ENCODE data around the gene KCNT1. TPM values are rescaled to one million over a fixed set of nuclear protein-coding genes. Genes with fewer than 3 reads are reported as not detected.

Gene KCNT1
- total and polyA plus RNA-seq, 2 experiments from 2014 or later = 0.27 TPM; not detected in 1

DNA sequence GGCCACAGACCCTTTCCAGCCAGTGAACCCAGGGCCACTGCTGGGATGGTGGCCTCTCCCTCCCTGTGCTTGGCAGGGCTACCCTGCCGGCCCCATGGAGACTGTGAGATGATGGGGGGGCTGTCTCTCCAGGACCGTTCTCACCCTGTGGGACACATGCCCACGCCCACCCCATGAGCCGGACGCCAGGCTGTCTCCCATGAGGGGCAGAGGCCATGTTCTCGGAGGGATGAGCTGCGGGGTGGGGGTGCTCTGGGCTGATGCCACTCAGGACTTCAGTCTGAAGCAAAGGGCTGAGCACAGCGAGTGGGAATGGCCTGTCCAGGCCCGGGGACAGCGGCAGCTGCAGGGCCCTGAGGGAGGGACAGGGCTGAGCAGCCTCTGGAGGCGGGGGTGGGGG, 88.9 kb downstream of the KCNT1 start:
- Histone ChIP-seq H4K20me1 (ENCODE audit: insufficient read depth, poor library complexity, severe bottlenecking) (no peaks in the 10 kb centered on the region), H3K4me2 (no peak overlapping the region), H3K79me2 (no peaks in the 10 kb centered on the region), H3K27ac (no peak overlapping the region), H3K4me3 (no peak overlapping the region), H3K9me3 (ENCODE audit: low read depth) (no peaks in the 10 kb centered on the region), H3K27me3 (no peaks in the 10 kb centered on the region), H2AFZ (no peak overlapping the region), H3K4me1 (ENCODE audit: insufficient read depth) (no peaks in the 10 kb centered on the region), H3K9me2 (replicated peaks; ENCODE audit: insufficient read depth) (no peaks in the 10 kb centered on the region), H3K36me3 (replicated peaks; ENCODE audit: insufficient read depth, low read depth) (no peaks in the 10 kb centered on the region)
- 88% methylated on average over 11 of the region's 11 CpGs for WGBS (ENCODE audit: low lambda C conversion rate, missing lambda C conversion rate)
- DNase-seq (ENCODE audit: low spot score) = no peak
- TF ChIP-seq EZH2 (IDR thresholded peaks at IDR 0.05; ENCODE audit: borderline replicate concordance) (no peak), EZH2phosphoT487 (IDR thresholded peaks at IDR 0.05; ENCODE audit: low read depth, severe bottlenecking, unreplicated experiment) (no peak)
- TF ChIP-seq, protein P1, sequence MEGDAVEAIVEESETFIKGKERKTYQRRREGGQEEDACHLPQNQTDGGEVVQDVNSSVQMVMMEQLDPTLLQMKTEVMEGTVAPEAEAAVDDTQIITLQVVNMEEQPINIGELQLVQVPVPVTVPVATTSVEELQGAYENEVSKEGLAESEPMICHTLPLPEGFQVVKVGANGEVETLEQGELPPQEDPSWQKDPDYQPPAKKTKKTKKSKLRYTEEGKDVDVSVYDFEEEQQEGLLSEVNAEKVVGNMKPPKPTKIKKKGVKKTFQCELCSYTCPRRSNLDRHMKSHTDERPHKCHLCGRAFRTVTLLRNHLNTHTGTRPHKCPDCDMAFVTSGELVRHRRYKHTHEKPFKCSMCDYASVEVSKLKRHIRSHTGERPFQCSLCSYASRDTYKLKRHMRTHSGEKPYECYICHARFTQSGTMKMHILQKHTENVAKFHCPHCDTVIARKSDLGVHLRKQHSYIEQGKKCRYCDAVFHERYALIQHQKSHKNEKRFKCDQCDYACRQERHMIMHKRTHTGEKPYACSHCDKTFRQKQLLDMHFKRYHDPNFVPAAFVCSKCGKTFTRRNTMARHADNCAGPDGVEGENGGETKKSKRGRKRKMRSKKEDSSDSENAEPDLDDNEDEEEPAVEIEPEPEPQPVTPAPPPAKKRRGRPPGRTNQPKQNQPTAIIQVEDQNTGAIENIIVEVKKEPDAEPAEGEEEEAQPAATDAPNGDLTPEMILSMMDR (IDR thresholded peaks at IDR 0.05; ENCODE audit: poor library complexity) = no peak

DNA sequence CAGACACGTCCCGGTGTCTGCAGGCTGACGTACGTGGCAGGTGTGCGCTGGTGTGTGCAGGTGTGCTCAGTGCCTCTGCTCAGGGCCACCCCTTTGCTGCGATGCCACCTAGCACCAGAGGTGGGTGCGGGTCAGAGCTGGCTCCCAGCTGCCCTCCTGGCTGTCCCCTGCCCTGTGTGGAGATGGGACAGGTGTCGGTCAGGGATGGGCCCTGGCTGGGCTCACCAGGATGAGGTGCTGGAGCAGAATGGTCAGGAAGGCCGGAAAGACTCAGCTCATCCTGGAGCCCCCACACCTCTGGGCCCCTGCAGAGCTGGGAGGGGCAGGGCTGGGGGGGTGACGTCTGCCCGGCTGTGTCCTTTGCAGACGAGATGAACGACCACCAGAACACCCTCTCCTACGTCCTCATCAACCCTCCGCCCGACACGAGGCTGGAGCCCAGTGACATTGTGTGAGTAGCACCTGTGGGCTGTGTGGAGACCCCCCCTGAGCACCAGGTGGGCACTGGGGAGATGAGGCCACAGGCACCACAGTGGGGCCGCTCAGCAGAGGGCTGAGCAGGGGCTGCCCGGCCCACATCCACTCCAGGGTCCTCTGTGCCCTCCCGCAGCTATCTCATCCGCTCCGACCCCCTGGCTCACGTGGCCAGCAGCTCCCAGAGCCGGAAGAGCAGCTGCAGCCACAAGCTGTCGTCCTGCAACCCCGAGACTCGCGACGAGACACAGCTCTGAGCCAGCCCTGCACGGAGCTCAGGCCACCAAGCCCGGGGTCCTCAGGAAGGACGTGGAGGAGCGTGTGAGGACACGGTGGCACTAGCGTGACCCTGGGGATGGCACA, 89.7 kb downstream of the KCNT1 start:
- 86% methylated on average over 35 of the region's 35 CpGs for WGBS (ENCODE audit: low lambda C conversion rate, missing lambda C conversion rate)
- DNase-seq (ENCODE audit: low spot score) = no peak
- H3K27me3 ChIP-seq = no peaks in the 10 kb centered on the region
- no peak overlapping the region for H2AFZ ChIP-seq
- no peaks in the 10 kb centered on the region for H4K20me1 ChIP-seq (ENCODE audit: insufficient read depth, poor library complexity, severe bottlenecking)
- no peaks in the 10 kb centered on the region for H3K36me3 ChIP-seq (replicated peaks; ENCODE audit: insufficient read depth, low read depth)
- no peaks in the 10 kb centered on the region for H3K79me2 ChIP-seq
- no peaks in the 10 kb centered on the region for H3K4me1 ChIP-seq (ENCODE audit: insufficient read depth)
- H3K4me2 ChIP-seq = no peak overlapping the region
- H3K4me3 ChIP-seq = no peak overlapping the region
- no peak overlapping the region for H3K27ac ChIP-seq
- H3K9me2 ChIP-seq (replicated peaks; ENCODE audit: insufficient read depth) = no peaks in the 10 kb centered on the region
- TF ChIP-seq EZH2 (IDR thresholded peaks at IDR 0.05; ENCODE audit: borderline replicate concordance) (no peak), EZH2phosphoT487 (IDR thresholded peaks at IDR 0.05; ENCODE audit: low read depth, severe bottlenecking, unreplicated experiment) (no peak)
- TF ChIP-seq, protein P1 (IDR thresholded peaks at IDR 0.05; ENCODE audit: poor library complexity) = no peak
- no peaks in the 10 kb centered on the region for H3K9me3 ChIP-seq (ENCODE audit: low read depth)

GRCh38 chr9:135792268-135793128, 90.5 kb downstream of the KCNT1 start:
- Histone ChIP-seq H3K9me3 (ENCODE audit: low read depth) (no peaks in the 10 kb centered on the region), H3K36me3 (replicated peaks; ENCODE audit: insufficient read depth, low read depth) (no peaks in the 10 kb centered on the region), H3K9me2 (replicated peaks; ENCODE audit: insufficient read depth) (no peaks in the 10 kb centered on the region), H3K27me3 (no peaks in the 10 kb centered on the region), H3K4me3 (no peak overlapping the region), H3K79me2 (no peaks in the 10 kb centered on the region), H4K20me1 (ENCODE audit: insufficient read depth, poor library complexity, severe bottlenecking) (no peaks in the 10 kb centered on the region), H2AFZ (no peak overlapping the region), H3K4me1 (ENCODE audit: insufficient read depth) (no peaks in the 10 kb centered on the region), H3K4me2 (no peak overlapping the region), H3K27ac (no peak overlapping the region)
- TF ChIP-seq, protein P1 (IDR thresholded peaks at IDR 0.05; ENCODE audit: poor library complexity) = no peak
- no peak for TF ChIP-seq EZH2 (IDR thresholded peaks at IDR 0.05; ENCODE audit: borderline replicate concordance)
- no peak for TF ChIP-seq EZH2phosphoT487 (IDR thresholded peaks at IDR 0.05; ENCODE audit: low read depth, severe bottlenecking, unreplicated experiment)
- 90% methylated on average over 28 of the region's 31 CpGs for WGBS (ENCODE audit: low lambda C conversion rate, missing lambda C conversion rate)
- no peak for DNase-seq (ENCODE audit: low spot score)

Measured in hepatocyte (in vitro differentiated cells).